Activated CD4-positive, alpha-beta T cell treated with anti-CD3 and anti-CD28 coated beads, Interleukin-10, Interleukin-2, amounts not matched to agents 100 ng/mL and 50 ng/mL, durations not matched to agents 16 hours and 8 hours (primary cell): ENCODE measurements around the gene ARID2.

ENCODE experiments used
- DNase-seq: peaks from one replicate; pipeline ENCODE4 v3.0.0-alpha.2; 2020

Gene ARID2

DNA sequence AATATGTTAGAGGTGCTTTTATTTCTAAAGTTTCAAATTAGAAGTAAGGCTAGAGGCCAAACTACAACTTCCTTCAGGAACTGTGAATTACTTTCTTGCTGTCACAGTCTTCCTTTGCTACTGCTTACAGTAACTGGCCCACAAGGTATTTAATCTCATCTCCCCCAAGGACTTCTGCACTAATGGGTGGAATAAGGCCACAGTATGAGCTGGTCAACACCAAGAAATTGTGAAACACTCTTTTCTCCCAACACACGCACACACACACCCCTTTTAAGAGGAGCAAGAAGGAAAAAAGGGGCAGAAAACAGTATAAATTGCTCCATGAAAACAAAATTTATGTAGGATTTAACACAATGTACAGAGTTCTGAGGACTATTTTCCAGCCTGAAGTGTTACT is 215.3 kb downstream of the ARID2 start:
- no peak for DNase-seq

GRCh38 chr12:45946435-45946834 is 216.9 kb downstream of the ARID2 start:
- DNase-seq = no peak

DNA sequence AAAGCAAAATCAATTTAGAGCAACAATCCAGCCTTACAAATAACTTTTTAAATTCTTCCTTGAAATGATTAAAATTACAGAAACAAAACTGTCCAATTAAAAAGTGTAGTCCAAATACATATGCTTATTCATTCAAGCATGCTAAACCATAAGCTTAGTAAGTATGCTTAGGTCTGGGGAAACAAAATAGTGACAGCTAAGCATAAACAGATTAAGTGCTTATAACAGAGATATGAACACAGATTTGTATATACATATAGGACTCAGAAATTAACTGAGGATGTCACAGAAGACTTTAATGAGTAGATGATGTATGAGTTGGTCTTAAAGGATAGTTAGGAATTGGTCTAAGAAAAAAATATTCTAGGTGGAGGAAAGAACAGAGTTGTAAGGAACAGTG is 219.0 kb downstream of the ARID2 start:
- no peak for DNase-seq
